GM19035 (cell line): ENCODE measurements around the gene TOP1.

Experiments
- ATAC-seq: cut with Tn5 transposase; IDR thresholded peaks from one replicate; pipeline ENCODE4 v1.9.1; 2021; ENCODE audit not compliant: unreplicated experiment

TOP1 gene

DNA sequence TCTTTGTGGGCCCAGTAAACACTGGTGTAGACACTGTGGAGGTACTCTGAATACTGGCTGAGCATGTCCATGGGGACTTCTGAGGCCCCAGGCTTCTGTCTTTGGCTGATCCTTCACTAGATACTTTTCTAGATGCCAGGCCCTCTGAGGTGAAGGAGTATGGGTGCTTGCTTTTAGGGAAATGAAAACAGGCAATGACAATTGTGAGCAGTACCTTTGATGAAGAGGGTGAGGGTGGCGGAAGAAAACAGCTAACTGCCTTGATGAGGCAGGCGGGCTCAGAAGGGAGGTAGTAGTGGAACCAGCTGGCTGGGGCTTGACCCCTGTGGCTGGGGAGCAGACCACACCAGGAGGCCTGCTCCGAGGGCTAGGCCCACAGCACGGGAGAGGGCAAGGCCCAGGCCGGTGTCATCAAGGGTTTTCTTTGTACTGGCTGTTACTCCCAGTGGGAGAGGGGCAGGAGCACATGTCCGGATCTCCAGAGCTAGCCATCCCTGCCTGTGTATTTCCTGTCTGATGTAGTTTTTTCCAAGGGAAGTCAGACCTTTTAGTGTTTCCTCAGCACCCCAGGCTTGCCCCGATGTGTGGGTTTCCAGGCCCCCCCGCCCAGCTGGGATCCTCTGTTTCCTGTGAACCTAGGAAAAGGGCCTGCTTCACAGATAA lies 112.7 kb downstream of the TOP1 start:
- ATAC-seq, result no peak

DNA sequence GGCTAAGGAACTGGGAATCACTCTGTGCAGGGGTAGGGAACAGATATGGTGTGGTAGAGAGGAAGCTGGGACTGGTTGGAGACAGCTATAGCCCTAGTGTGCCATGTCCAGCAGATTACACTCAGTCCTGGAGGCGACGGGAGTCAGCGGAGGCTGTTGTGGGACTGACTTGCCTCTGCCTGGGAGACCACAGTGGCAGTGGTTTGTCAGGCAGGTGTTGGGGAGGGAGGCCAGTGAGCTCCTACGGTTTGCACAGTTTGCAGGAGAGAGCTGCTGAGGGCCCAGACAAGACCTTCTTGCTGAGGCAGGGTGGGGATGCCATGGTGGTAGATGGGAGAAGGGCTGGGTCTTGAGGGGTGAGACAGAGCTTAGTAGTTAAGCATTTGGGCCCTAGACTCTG lies 113.6 kb downstream of the TOP1 start:
- no peak for ATAC-seq

DNA sequence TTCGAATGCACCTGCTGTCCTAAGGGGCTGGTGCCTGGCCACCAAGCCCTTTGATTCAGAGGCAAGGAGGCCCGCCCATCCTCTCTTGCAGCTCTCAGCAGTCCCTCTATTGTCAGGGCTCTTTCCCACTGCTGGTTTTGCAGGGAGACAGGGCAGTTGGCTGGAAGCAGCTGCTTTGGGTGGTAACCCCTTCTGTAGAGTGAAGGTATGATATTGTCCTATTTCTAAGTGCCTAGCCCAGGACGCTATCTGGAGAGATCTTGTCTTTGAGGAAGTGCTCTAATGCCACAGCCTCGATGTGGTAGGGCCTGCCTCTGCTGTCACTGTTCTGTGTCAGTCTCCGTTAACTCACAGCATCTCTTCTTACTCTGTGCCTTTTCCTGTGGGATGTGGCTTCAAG lies 114.3 kb downstream of the TOP1 start:
- ATAC-seq, result no peak

DNA sequence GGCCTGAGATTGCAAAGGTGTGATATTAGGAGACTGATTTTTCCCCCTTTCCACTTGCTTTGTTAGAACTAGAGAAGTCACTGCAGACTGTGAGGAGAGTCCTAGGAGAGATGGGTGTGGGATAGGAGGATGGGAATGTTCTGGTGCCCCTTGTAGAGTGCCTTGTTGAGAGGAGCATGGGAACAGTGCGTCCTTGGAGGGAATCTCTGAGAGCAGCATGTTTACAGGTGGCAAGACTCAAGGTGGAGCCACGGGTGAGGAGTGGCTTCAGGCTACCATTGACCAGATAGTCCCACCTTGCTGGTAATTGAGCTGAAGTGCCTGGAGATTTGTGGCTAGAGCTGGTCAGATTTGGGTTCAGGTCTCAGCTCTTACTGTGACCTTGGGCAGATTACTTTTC lies 114.7 kb downstream of the TOP1 start:
- ATAC-seq, result no peak

DNA sequence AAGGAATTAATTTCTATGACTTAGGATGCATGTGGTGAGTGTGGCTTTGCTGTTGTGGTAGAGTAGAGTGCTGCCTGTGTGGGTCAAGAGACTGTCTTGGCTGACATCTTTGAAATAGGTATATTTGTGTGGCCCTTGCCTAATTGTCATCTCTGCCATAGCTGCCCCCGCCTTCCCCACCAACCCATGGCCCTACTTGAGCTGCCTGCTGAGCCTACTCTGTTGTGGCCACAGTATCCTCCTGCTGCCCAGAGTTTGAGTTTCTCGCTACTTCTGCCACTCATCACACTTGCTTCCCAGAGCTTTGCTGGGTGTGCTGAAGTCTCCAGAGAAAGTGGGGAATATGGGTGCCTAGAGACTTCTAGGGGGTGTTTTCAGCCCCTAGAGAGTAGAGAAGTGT lies 116.7 kb downstream of the TOP1 start:
- no peak for ATAC-seq

DNA sequence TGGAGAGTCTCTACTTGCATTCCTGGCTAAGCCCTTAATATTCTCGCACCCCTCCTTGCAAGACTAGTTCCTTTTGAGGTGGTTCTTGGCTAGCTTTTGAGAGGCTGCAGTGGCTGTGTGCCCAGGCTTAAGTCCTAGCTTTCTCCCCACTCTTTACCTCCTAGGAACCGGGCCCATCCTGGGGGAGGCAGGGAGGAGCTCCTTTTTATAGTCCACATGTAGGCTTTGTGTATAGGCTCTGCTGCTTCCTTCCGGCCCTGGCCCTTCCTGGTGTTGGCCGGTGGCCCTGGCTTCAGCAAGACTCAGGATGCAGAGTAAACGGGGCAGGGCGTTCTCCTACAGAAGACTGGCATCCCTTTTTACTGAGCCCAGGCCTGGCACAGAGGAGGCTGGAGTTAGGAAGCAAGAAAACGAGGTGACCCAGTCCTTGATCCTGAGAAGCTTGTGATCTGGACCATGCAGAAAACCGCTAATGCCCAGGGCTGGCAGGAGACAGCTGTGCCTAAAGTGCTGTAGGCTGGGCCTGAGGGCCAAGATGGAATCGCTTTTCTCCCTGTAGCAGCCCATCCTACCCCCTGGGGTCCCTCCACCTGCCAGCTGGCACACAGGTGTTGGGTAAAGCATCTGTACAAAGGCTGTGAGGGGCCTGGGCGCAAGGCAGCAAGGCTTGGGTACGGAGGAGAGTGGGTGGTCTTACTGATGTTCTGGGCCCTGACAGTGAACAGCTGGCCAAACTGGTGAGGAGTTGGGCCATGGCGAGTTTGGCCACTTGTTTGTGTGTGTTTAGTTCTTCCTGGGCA lies 117.4 kb downstream of the TOP1 start:
- ATAC-seq, result no peak

DNA sequence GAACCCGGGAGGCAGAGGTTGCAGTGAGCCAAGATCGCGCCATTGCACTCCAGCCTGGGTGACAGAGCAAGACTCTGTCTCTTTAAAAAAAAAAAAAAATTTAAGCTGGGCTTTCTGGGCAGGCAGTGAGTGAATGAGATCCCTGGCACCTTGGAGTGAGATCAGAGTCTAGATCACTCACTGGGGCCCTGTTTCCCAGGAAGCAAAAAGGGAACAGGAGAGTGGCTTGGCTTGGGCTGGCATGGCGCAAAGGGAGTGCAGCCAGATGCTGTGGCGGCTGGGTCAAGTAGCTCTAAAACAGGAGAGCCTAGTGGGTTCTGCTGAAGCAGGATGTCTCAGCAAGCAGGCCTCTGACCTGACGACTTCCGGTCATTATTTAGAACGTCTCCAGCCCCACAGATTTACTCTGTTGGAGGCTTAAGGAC lies 119.2 kb downstream of the TOP1 start:
- ATAC-seq, result no peak

DNA sequence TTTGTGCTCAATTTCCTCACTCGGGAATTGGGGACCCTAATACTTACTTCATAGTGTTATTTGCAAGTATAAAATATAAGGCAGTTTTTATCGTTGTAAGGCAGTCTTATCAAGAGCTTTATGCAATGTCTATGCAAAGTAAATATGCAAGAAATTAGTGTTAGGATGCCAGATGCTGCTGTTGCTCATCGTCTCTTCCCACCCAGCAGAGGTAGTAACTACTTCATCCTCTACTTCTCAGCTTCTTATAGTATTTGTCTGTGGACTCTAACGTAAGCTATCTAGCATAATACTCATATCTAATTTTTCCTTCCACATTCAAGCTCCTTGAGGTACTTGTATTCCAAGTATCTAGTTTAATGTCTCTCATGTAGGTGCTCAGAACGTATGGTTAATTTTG lies 120.3 kb downstream of the TOP1 start:
- no peak for ATAC-seq

DNA sequence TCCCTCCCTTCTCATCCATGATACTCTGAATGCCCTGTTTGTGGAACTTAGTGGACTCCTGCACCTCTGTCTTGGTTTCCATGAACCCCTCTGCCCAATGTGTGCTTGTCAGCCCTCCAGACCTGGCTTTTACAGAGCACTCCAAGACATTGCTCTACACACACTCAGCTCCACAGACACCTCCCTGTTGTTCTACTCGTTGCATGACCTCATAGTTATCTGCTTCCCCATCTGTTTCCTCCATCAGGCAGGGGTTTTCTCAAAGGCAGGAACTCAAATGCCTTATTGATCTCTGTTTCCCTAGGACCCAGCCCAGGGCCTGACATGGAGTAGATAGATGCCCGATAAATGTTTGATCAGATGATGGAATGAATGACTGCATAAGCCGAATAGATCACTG lies 122.0 kb downstream of the TOP1 start:
- ATAC-seq, result no peak

DNA sequence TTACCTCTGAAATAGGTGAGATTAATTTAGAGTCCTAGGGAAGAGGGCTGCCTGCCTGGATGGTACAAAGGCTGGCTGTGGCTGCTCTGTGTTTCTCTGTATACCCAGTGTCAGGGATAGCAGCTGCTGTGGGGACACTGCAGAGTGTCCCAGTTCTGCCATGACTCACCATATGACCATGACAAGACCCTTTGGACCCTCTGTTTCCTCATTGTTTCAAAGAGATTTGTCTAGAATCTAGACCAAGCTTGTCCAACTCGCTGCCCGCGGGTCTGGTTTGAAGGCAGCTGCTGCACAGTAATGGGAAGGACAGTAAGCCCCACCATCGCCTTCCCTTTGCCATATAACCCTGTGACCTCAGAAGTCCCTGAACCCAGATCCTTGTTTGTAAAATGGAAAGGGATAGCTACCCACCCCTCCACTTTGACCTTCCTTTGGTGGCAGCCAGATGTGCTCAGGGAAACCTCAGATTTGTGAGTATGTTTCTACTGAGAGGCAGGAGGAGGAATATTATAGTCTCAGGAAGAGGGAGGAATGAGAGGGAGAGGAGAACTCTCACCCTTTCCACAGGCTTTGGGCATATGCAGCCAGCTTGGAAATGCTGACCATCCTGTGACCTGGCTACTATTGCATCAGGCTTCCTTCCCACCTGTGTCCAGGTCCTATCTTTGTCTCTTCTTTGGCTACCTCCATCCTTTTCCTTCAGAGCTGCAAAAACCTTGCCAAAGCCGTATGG lies 122.7 kb downstream of the TOP1 start:
- ATAC-seq, result no peak

DNA sequence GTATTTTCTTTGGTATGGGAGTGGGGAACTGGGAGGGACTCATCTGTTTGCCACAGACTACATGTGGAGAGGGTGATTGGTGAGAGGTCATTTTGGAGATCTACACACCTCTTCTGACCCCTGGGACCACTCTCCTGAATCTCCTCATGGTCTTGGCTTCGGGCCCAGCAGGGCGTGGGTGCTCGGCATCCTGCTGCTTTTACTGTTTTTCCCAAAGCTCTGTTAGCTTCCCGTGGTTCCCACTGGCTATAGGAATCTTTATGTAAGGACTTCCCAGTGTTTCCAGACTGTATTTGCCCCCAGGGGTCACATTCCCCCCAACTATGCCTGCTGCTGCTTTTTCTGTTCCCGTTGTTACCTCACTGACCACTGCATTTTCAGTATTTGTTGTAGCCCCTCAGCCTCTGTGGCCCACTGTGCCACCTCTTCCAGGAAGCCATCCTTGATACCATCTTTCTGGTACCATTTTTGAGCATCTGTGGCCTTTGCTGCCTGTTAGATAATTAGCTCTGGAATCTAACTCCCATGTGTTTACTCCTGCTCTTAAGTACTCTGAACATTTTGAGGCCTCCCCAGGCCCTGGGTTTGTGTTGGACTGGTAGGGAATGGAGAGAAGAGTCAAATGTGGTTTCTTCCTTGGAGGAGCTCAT lies 123.6 kb downstream of the TOP1 start:
- ATAC-seq, result no peak

DNA sequence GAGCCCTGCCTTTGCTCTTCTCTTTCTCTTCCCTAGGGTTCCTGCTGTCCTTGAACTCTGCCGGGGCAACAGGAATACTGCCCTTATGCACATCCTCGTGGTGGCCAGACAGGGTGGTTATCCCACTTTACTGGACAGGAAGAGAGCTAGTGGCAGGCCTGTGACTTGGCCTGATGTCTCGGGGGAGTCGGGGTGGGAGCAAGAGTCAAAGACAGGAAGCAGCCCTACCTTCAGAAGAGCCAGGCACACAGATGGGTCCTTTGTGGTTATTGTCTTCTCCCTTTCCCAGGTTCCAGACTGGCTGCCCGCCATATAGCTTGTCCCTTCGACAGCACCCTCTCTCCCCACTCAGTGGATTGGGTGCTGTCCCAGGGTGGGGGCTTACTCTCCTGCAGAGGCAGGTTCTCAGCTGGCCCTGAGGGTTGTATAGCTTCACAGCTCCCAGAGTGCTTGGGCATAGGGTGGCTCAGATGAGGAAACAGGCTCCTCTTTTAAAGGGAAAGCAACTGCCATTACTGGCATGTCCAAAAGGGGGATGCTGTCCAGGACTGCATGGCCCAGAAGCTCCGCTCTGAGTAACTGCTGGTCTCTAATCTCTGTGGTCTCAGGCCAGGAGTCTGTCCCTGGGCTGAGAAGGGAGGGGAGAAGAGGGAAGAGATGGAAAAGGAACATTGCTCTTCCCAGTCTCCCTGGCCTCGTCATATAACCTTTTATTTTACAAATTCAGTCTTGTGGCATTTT lies 126.0 kb downstream of the TOP1 start:
- ATAC-seq, result no peak

DNA sequence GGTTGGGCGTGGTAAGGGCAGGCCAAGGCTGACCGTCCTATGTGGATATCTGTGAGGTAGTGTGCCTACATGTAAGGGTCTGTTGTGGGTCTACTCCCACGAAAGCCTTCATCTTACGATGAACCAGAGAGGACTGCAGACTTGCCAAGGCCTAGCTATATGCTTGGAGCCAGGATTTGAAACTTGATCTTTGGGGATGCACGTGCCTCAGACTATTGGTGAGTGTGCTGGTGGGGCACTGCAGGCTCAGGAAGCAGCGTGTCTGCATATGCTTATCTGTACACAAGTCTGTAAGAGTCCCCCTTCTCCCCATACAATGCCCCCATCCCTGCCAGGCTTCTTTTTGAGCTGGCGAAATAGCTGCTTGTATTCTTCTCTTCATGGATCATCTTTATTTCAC lies 126.6 kb downstream of the TOP1 start:
- no peak for ATAC-seq

DNA sequence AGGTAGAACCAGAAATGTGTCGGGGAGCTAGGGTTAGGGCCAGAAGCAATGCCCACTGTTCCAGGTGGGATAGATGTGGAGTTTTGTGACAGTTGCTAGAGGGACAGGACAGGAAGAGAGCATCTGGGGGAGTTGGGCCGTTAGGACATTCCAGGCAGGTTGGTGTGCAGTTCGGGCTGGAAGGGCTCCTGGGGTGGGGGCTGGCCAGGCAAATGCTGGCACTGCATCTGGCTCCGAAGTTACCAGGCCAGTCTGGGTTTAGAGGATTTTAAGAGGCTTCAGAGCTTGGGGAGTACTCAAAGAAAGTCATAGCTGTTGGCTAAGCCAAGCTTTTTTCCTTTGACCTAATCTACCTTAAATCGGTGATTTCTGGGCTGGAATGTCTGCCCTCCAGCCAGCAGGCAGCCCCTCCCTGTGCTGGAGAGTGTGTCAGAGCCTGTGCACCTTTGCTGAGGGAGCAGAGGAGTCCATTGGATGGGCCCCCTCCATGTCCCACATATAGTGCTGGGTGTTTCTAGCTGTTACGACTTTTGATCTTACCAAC lies 129.5 kb downstream of the TOP1 start:
- ATAC-seq, result no peak

DNA sequence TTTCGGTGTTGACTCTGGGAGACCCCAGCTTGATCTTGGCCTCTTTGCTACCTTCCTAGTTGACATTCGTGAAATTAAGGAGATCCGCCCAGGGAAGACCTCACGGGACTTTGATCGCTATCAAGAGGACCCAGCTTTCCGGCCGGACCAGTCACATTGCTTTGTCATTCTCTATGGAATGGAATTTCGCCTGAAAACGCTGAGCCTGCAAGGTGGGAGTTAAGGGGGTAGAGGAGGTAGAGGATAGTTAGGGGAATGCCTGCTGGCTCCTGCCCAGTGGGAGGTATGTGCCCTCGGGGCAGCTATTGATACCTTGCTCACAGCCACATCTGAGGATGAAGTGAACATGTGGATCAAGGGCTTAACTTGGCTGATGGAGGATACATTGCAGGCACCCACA lies 130.9 kb downstream of the TOP1 start:
- no peak for ATAC-seq

DNA sequence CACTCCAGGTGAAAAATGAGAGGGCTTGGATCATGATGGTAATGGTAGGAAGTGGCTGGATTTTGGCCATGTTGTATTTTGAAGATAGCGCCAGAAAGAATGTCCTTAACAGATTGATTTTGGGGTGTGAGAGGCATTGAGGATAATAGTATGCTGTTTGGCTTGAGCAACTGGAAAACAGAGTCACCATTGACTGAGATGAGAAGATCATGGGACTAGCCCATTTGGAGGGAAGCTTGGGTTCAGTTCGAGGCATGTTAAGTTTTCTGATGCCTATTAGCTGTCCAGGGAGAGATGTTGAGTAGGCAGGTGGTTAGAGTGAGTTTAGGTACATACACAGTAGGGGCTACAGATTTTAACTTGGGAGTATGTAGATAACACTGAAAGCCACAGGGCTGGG lies 132.1 kb downstream of the TOP1 start:
- ATAC-seq, result no peak

DNA sequence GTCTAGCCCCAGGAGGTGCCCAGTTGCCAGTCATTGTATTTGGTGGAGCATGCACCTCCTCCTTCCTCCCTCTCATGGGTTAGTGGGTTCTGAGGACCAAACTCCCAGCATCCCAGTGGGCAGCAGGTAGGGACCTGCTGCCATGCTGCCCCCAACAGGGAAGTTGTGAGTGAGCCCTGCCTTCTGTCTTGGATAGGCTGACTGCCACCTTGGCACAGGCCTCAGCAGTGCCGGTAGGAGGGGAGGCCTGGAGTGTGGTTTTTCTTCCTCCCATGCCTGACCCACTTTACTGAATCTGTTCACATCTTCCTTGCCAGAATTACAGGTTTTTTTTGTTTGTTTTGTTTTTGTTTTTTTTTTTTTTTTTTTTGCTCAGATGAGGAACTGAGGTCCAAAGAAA lies 133.3 kb downstream of the TOP1 start:
- ATAC-seq, result no peak

DNA sequence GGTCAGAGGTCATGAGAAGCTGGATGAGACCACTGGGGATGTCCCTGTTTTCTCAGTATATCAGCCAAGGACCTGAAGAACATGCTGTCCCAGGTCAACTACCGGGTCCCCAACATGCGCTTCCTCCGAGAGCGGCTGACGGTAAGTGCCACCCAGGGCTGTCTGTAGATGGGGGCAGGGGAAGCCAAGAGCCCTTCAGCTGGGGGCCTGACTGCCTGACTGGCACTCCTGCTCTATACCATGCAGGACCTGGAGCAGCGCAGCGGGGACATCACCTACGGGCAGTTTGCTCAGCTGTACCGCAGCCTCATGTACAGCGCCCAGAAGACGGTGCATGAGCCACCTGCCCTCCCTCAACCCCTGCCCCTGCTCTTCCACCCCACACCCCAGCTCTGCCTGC lies 133.8 kb downstream of the TOP1 start:
- no peak for ATAC-seq

DNA sequence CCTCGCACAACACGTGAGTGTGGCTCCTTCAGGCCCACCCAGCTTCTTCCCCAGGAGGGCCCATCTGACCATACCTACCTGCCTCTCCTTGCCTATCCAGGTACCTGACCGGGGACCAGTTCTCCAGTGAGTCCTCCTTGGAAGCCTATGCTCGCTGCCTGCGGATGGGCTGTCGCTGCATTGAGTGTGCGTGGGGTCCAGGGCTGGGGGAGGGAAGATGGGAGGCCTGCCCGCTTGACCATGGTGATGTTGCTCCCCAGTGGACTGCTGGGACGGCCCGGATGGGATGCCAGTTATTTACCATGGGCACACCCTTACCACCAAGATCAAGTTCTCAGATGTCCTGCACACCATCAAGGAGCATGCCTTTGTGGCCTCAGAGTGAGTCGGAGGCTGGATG lies 135.2 kb downstream of the TOP1 start:
- ATAC-seq, result no peak

DNA sequence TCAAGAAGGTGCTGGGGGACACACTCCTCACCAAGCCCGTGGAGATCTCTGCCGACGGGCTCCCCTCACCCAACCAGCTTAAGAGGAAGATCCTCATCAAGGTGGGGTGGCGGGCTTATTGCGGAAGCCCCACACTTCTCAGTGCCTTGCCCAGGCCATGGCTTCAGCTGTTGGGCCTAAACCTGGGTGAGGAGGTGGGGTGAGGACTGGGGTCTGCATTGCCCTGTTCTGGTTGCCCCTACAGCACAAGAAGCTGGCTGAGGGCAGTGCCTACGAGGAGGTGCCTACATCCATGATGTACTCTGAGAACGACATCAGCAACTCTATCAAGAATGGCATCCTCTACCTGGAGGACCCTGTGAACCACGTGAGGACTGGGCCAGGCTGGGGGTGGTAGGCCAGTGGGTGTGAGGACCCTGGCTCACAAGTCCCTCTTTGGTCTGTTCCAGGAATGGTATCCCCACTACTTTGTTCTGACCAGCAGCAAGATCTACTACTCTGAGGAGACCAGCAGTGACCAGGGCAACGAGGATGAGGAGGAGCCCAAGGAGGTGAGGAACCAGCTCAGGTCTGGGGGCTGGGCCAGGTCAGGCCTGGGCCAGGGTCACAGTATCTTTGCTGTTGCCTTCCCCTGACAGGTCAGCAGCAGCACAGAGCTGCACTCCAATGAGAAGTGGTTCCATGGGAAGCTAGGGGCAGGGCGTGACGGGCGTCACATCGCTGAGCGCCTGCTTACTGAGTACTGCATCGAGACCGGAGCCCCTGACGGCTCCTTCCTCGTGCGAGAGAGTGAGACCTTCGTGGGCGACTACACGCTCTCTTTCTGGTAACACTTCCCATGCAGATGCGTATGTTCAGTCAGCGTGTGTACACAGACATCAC lies 136.6 kb downstream of the TOP1 start:
- no peak for ATAC-seq
